Natural killer cell (primary cell): ENCODE results near the gene FXYD5. TPM values are rescaled to one million over a fixed set of nuclear protein-coding genes. Genes with fewer than 3 reads are reported as not detected.

Experiments
- ATAC-seq, 3 donors: fragments of 150-1000 bp in 2 of 3; fragments of 200-7000 bp in 1 of 3; cut with Tn5 transposase; 1 replicate in 1 of 3; 2 replicates in 2 of 3; pipeline ENCODE4 v1.10.0; 2021; ENCODE audit warnings: mild to moderate bottlenecking in 2 of 3, moderate library complexity in 2 of 3
- DNase-seq, 2 donors: peaks; one replicate each; pipeline versions ENCODE4 v3.0.0 to v3.0.0-alpha.2; 2013 to 2021; ENCODE audit warnings: mixed read lengths in 1 of 2
- H3K27ac ChIP-seq: one replicate; pipeline ENCODE4 v1.5.1; 2013; ENCODE audit warnings: mild to moderate bottlenecking, low read length
- H3K27me3 ChIP-seq: one replicate; pipeline ENCODE4 v1.6.1; 2013; ENCODE audit warnings: low read length; ENCODE audit not compliant: control insufficient read depth, insufficient read depth
- H3K36me3 ChIP-seq: one replicate; pipeline ENCODE4 v1.6.1; 2013; ENCODE audit warnings: low read length; ENCODE audit not compliant: control insufficient read depth, insufficient read depth
- H3K4me1 ChIP-seq: one replicate; pipeline ENCODE4 v1.6.1; 2013; ENCODE audit warnings: low read length; ENCODE audit not compliant: control insufficient read depth, insufficient read depth
- H3K4me3 ChIP-seq: one replicate; pipeline ENCODE4 v1.5.1; 2013; ENCODE audit warnings: low read length
- H3K9me3 ChIP-seq: one replicate; pipeline ENCODE4 v1.6.1; 2013; ENCODE audit warnings: low read length; ENCODE audit not compliant: control insufficient read depth, insufficient read depth
- H3K27ac Mint-ChIP-seq, 2 donors: one replicate each; pipeline ENCODE4 v1.8.0; 2022; ENCODE audit warnings: mild to moderate bottlenecking in 2 of 2, mixed read lengths in 2 of 2, moderate library complexity in 1 of 2
- H3K27me3 Mint-ChIP-seq, 2 donors: one replicate each; pipeline ENCODE4 v1.8.0; 2022; ENCODE audit warnings: low read depth in 2 of 2, mixed read lengths in 2 of 2
- H3K36me3 Mint-ChIP-seq: one replicate; pipeline ENCODE4 v1.8.0; 2022; ENCODE audit warnings: mixed read lengths
- H3K4me1 Mint-ChIP-seq, 2 donors: one replicate each; pipeline ENCODE4 v1.8.0; 2022; ENCODE audit warnings: mixed read lengths in 2 of 2
- H3K4me3 Mint-ChIP-seq: one replicate; pipeline ENCODE4 v1.8.0; 2022; ENCODE audit warnings: mild to moderate bottlenecking, moderate library complexity, mixed read lengths
- H3K9me3 Mint-ChIP-seq, 2 donors: one replicate each; pipeline ENCODE4 v1.8.0; 2022; ENCODE audit warnings: mixed read lengths in 2 of 2
- CTCF ChIP-seq: fragments of 200-600 bp; IDR thresholded peaks from one replicate; pipeline ENCODE4 v1.8.0; 2022; ENCODE audit warnings: antibody characterized with exemption
- WGBS: methylation state at CpG from one replicate; pipeline ENCODE4 v1.1.7; 2013; ENCODE audit warnings: missing lambda C conversion rate; ENCODE audit not compliant: insufficient coverage; 5-methylcytosine and 5-hydroxymethylcytosine counted together
- intact Hi-C: fragments of 100-400 bp; cut with micrococcal nuclease; formaldehyde crosslinking; loops from one replicate; pipeline ENCODE4 v1.14.2; 2022
- total RNA-seq, 4 donors: library from RNA; stranded (reverse); fragments of 120-200 nt in 1 of 4; gene quantifications; one replicate each; pipeline versions ENCODE4 v1.2.3 to v1.2.4, GENCODE V29; 2013 to 2022

Gene FXYD5
- total RNA-seq, 3 donors from 2014 or later (not counting 1 experiment from before 2014, with no cell fraction given): 226 to 270 (median 231) TPM

- H3K4me1 ChIP-seq: peaks cover 46% of the 10 kb centered on the region
- WGBS: 14% methylated on average over 19 of the region's 21 CpGs
- intact Hi-C loops: loop anchor here (5.0 kb wide), 2 partner anchors 70 to 170 kb away; no protein-coding TSS in a partner anchor
- DNase-seq: peak in 1 of 2 donors; percentile 59
- no peak overlapping the region for H3K27ac ChIP-seq
- Mint-ChIP-seq H3K4me3 (peak overlapping the region; percentile 76), H3K36me3 (no peaks in the 10 kb centered on the region), H3K4me1 (peaks cover 22 to 49% of the 10 kb centered on the region in 2 donors), H3K27me3 (peaks cover 0 to 22% of the 10 kb centered on the region in 2 donors), H3K9me3 (no peaks in the 10 kb centered on the region), H3K27ac (peak overlapping the region; percentile 50 to 80)
- no peaks in the 10 kb centered on the region for H3K9me3 ChIP-seq
- no peak for ATAC-seq
- H3K4me3 ChIP-seq: peak overlapping the region; percentile 32
- no peak for TF ChIP-seq CTCF
- peaks cover 11% of the 10 kb centered on the region for H3K27me3 ChIP-seq
- H3K36me3 ChIP-seq: no peaks in the 10 kb centered on the region
Observed at GRCh38 chr19:35141837-35142605, 12.5 kb upstream of the FXYD5 start.

- peak overlapping the region; percentile 43 for H3K4me3 ChIP-seq
- Mint-ChIP-seq H3K4me1 (peaks cover 22 to 44% of the 10 kb centered on the region in 2 donors), H3K27ac (peak overlapping the region in 1 of 2 donors; percentile 80), H3K4me3 (peak overlapping the region; percentile 81), H3K27me3 (peaks cover 0 to 17% of the 10 kb centered on the region in 2 donors), H3K9me3 (no peaks in the 10 kb centered on the region), H3K36me3 (no peaks in the 10 kb centered on the region)
- peaks cover 46% of the 10 kb centered on the region for H3K4me1 ChIP-seq
- no peaks in the 10 kb centered on the region for H3K36me3 ChIP-seq
- 2% methylated on average over 16 of the region's 46 CpGs for WGBS
- H3K27me3 ChIP-seq: peaks cover 11% of the 10 kb centered on the region
- no peaks in the 10 kb centered on the region for H3K9me3 ChIP-seq
- ATAC-seq (peak; percentile 50 to 64 (median 54)), DNase-seq (peak; percentile 72 to 86)
- intact Hi-C loops: loop anchor here (1.0 to 5.0 kb wide), 3 partner anchors 70 to 170 kb away; no protein-coding TSS in a partner anchor
- peak; percentile 73 for TF ChIP-seq CTCF
- no peak overlapping the region for H3K27ac ChIP-seq
Observed at GRCh38 chr19:35142606-35143230, 11.8 kb upstream of the FXYD5 start.

GRCh38 chr19:35143231-35143715 is 11.3 kb upstream of the FXYD5 start, which contains the start of gene FXYD7:
TSS of gene FXYD7 (plus strand) at chr19:35143255. CDS start at chr19:35143334, 79 bp downstream.
- DNase-seq (peak in 1 of 2 donors; percentile 46), ATAC-seq (no peak)
- H3K9me3 ChIP-seq: no peaks in the 10 kb centered on the region
- H3K27ac Mint-ChIP-seq: peak within 1 kb of the TSS in 1 of 2 donors; percentile 80
- 6% methylated on average over 26 of the region's 31 CpGs for WGBS
- H3K4me1 ChIP-seq: peaks cover 46% of the 10 kb centered on the region
- H3K27me3 ChIP-seq: peaks cover 11% of the 10 kb centered on the region
- no peaks in the 10 kb centered on the region for H3K36me3 ChIP-seq
- peak within 1 kb of the TSS; percentile 43 for H3K4me3 ChIP-seq
- H3K27ac ChIP-seq: no peak within 1 kb of the TSS
- peak; percentile 50 for TF ChIP-seq CTCF
- no peaks in the 10 kb centered on the region for H3K36me3 Mint-ChIP-seq
- H3K27me3 Mint-ChIP-seq: peaks cover 0 to 13% of the 10 kb centered on the region in 2 donors
- no peaks in the 10 kb centered on the region for H3K9me3 Mint-ChIP-seq
- peaks cover 22 to 39% of the 10 kb centered on the region in 2 donors for H3K4me1 Mint-ChIP-seq
- intact Hi-C loops: loop anchor here (1.0 to 5.0 kb wide), 3 partner anchors 69 to 171 kb away; no protein-coding TSS in a partner anchor
- peak within 1 kb of the TSS; percentile 81 for H3K4me3 Mint-ChIP-seq
